ENCODE data around the gene HNRNPM.

Gene HNRNPM

GRCh38 chr19:8515317-8515716 lies 70.5 kb downstream of the HNRNPM start:
- no peak for DNase-seq (ENCODE audit: low read depth)
- no peak overlapping the region for H3K4me3 ChIP-seq (ENCODE audit: control insufficient read depth, low read depth, low read length)

GRCh38 chr19:8517551-8518442 lies 73.0 kb downstream of the HNRNPM start:
- no peak for TF ChIP-seq CTCF (IDR thresholded peaks at IDR 0.05; ENCODE audit: control insufficient read depth, insufficient read depth, low read depth, low read length, missing control alignments)
- no peak for DNase-seq (ENCODE audit: low read depth)
- H3K4me3 ChIP-seq (ENCODE audit: control insufficient read depth, low read depth, low read length): no peak overlapping the region

More at GRCh38 chr19:8515317-8515716, 70.5 kb downstream of the HNRNPM start:
- no peak for TF ChIP-seq CTCF (IDR thresholded peaks at IDR 0.05; ENCODE audit: control insufficient read depth, insufficient read depth, low read depth, low read length, missing control alignments)

GRCh38 chr19:8518536-8518935 lies 73.8 kb downstream of the HNRNPM start:
- no peak for TF ChIP-seq CTCF (IDR thresholded peaks at IDR 0.05; ENCODE audit: control insufficient read depth, insufficient read depth, low read depth, low read length, missing control alignments)
- no peak for DNase-seq (ENCODE audit: low read depth)
- H3K4me3 ChIP-seq (ENCODE audit: control insufficient read depth, low read depth, low read length): no peak overlapping the region

GRCh38 chr19:8519388-8519787 lies 74.6 kb downstream of the HNRNPM start:
- no peak for DNase-seq (ENCODE audit: low read depth)
- TF ChIP-seq CTCF (IDR thresholded peaks at IDR 0.05; ENCODE audit: control insufficient read depth, insufficient read depth, low read depth, low read length, missing control alignments): no peak
- H3K4me3 ChIP-seq (ENCODE audit: control insufficient read depth, low read depth, low read length): no peak overlapping the region

- DNase-seq (ENCODE audit: low read depth): no peak
- H3K4me3 ChIP-seq (ENCODE audit: control insufficient read depth, low read depth, low read length): peak overlapping the region; percentile 58
- TF ChIP-seq CTCF (IDR thresholded peaks at IDR 0.05; ENCODE audit: control insufficient read depth, insufficient read depth, low read depth, low read length, missing control alignments): peak; percentile 42
Measured at GRCh38 chr19:8525401-8525684, 80.6 kb downstream of the HNRNPM start.

GRCh38 chr19:8526345-8527091 lies 81.7 kb downstream of the HNRNPM start:
- no peak for TF ChIP-seq CTCF (IDR thresholded peaks at IDR 0.05; ENCODE audit: control insufficient read depth, insufficient read depth, low read depth, low read length, missing control alignments)
- no peak for DNase-seq (ENCODE audit: low read depth)
- peak overlapping the region; percentile 99 for H3K4me3 ChIP-seq (ENCODE audit: control insufficient read depth, low read depth, low read length)
